HepG2 (cell line): Measurements from ENCODE around the gene DUOXA1. TPM values are rescaled to one million over a fixed set of nuclear protein-coding genes. Genes with fewer than 3 reads are reported as not detected.

Experiments
- ASH2L ChIP-seq: fragments of 300-600, 200-600 bp; sonication (generic); IDR thresholded peaks from 2 replicates; pipeline ENCODE4 v1.7.0; 2017; ENCODE audit warnings: low read depth, mild to moderate bottlenecking, moderate library complexity, mixed read lengths, low read length; ENCODE audit not compliant: insufficient read length
- CTCF ChIP-seq: sonication (generic); formaldehyde crosslinking; IDR thresholded peaks from 2 replicates; pipeline ENCODE4 v1.5.0; 2020; ENCODE audit warnings: mild to moderate bottlenecking, missing genetic modification reagents, moderate library complexity
- HMGXB4 ChIP-seq, 2 experiments: sonication (generic) in 1 of 2; formaldehyde crosslinking in 1 of 2; IDR thresholded peaks; 2 replicates each; pipeline versions ENCODE4 v1.4.0 to v1.6.1; 2018 to 2020; ENCODE audit warnings: missing genetic modification reagents in 2 of 2, borderline replicate concordance in 1 of 2, low read depth in 1 of 2, mild to moderate bottlenecking in 1 of 2, missing biosample characterization in 1 of 2
- HNRNPLL ChIP-seq: fragments of 200-400 bp; formaldehyde crosslinking; IDR thresholded peaks from 2 replicates; pipeline ENCODE4 v1.6.1; 2017; ENCODE audit warnings: mild to moderate bottlenecking, low read depth, low read length; ENCODE audit not compliant: poor library complexity, severe bottlenecking
- KMT2A ChIP-seq: sonication (generic); formaldehyde crosslinking; IDR thresholded peaks from 2 replicates; pipeline ENCODE4 v1.4.0; 2020; ENCODE audit warnings: missing genetic modification reagents
- MAX ChIP-seq: IDR thresholded peaks from 2 replicates; pipeline ENCODE4 v1.6.1; 2012; ENCODE audit warnings: inconsistent platforms
- NR0B2 ChIP-seq: sonication (generic); formaldehyde crosslinking; IDR thresholded peaks from 2 replicates; pipeline ENCODE4 v1.4.0; 2020; ENCODE audit warnings: mild to moderate bottlenecking, missing genetic modification reagents
- RBM22 ChIP-seq: fragments of 200-400 bp; formaldehyde crosslinking; optimal IDR thresholded peaks from 2 replicates; pipeline ENCODE3; 2017; ENCODE audit warnings: mild to moderate bottlenecking, low read length, moderate library complexity
- SALL1 ChIP-seq: sonication (generic); formaldehyde crosslinking; IDR thresholded peaks from 2 replicates; pipeline ENCODE4 v1.8.0; 2022; ENCODE audit warnings: mild to moderate bottlenecking, missing genetic modification reagents
- SP1 ChIP-seq, 2 experiments: fragments of 450-650 bp in 1 of 2; sonication (generic) in 1 of 2; formaldehyde crosslinking in 1 of 2; IDR thresholded peaks; 2 replicates each; pipeline versions ENCODE4 v1.4.0 to v1.6.1; 2016 to 2020; ENCODE audit warnings: missing genetic modification reagents in 1 of 2
- YEATS2 ChIP-seq: sonication (generic); formaldehyde crosslinking; IDR thresholded peaks from 2 replicates; pipeline ENCODE4 v1.4.0; 2020; ENCODE audit warnings: missing genetic modification reagents, borderline replicate concordance
- ZNF281 ChIP-seq: sonication (generic); formaldehyde crosslinking; IDR thresholded peaks from 2 replicates; pipeline ENCODE4 v1.4.0; 2020; ENCODE audit warnings: missing genetic modification reagents, borderline replicate concordance
- ZNF326 ChIP-seq: sonication (generic); formaldehyde crosslinking; IDR thresholded peaks from 2 replicates; pipeline ENCODE4 v1.4.0; 2020; ENCODE audit warnings: missing genetic modification reagents, borderline replicate concordance
- ZNF441 ChIP-seq: sonication (generic); formaldehyde crosslinking; IDR thresholded peaks from 2 replicates; pipeline ENCODE4 v1.7.0; 2021; ENCODE audit warnings: missing genetic modification reagents, borderline replicate concordance
- ZNF784 ChIP-seq: sonication (generic); formaldehyde crosslinking; IDR thresholded peaks from 2 replicates; pipeline ENCODE4 v1.5.1; 2020; ENCODE audit warnings: missing genetic modification reagents, mild to moderate bottlenecking, borderline replicate concordance
- ZSCAN20 ChIP-seq: sonication (generic); formaldehyde crosslinking; IDR thresholded peaks from 2 replicates; pipeline ENCODE4 v1.4.0; 2020; ENCODE audit warnings: missing genetic modification reagents, mild to moderate bottlenecking, borderline replicate concordance
- polyA plus RNA-seq, 8 experiments: library from polyadenylated mRNA; depleted of rRNA in 3 of 8; stranded (reverse) in 7 of 8; unstranded in 1 of 8; fragments of >200 nt; fragmentation: Illumina TruSeq in 4 of 8; extraction: Trizol in 4 of 8; gene quantifications; 2 replicates each; pipeline versions ENCODE4 v1.2.1 to v1.2.3, GENCODE V29; 2011 to 2016; ENCODE audit warnings: low read depth in 4 of 8, missing spikeins in 1 of 8, mixed read lengths in 1 of 8; ENCODE audit not compliant: insufficient read depth in 1 of 8
- total RNA-seq, 5 experiments: library from RNA; depleted of rRNA; stranded (reverse); fragments of >200 nt; fragmentation: Illumina TruSeq; extraction: Trizol; gene quantifications; 2 replicates each; pipeline ENCODE4 v1.2.3, GENCODE V29; 2016; ENCODE audit warnings: low read depth in 1 of 5

Gene DUOXA1
- total and polyA plus RNA-seq, 2 of the 13 experiments (the other 11 are each of a cell fraction or from before 2014, with no cell fraction given), result not detected

GRCh38 chr15:45166834-45167630 is 37.4 kb upstream of the DUOXA1 start (continued):
- TF ChIP-seq MAX (peak; percentile 69), KMT2A (CRISPR knock-in tag) (peak; percentile 25; the same call in 1 of the 2 replicates), ZNF441 (CRISPR knock-in tag) (peak; percentile 50; the same call in 1 of the 2 replicates), ZNF326 (CRISPR knock-in tag) (0 out of 2 replicates have a peak, but pooled peaks have one; percentile 14), SP1 (IDR thresholded peaks at IDR 0.05) (no peak), SP1 (CRISPR knock-in tag; IDR thresholded peaks at IDR 0.05) (no peak), SALL1 (CRISPR knock-in tag) (peak; percentile 64; the same call in 1 of the 2 replicates), RBM22 (peak; percentile 56), ASH2L (peak; percentile 43), ZNF784 (0 out of 2 replicates have a peak, but pooled peaks have one; percentile 31), ZSCAN20 (CRISPR knock-in tag) (0 out of 2 replicates have a peak, but pooled peaks have one; percentile 56), ZNF281 (CRISPR knock-in tag) (no peak), NR0B2 (CRISPR knock-in tag) (0 out of 2 replicates have a peak, but pooled peaks have one; percentile 47), HNRNPLL (peak; percentile 80), HMGXB4 (CRISPR knock-in tag; IDR thresholded peaks at IDR 0.05; ENCODE audit: borderline replicate concordance in 1 of 2, low read depth in 1 of 2) (peak; percentile 55 to 76), YEATS2 (CRISPR knock-in tag) (peak; percentile 41; the same call in 1 of the 2 replicates), CTCF (peak; percentile 68)
